CD4-positive, alpha-beta T cell treated with Interleukin-15 for 1 hour (primary cell): ENCODE data around the gene ABCB8.

Source experiments
- DNase-seq: peaks from one replicate; pipeline ENCODE4 v3.0.0-alpha.2; 2020

ABCB8 gene

GRCh38 chr7:151088856-151089699, 60.8 kb downstream of the ABCB8 start:
- peak; percentile 83 for DNase-seq

GRCh38 chr7:151089893-151090730, 61.9 kb downstream of the ABCB8 start:
- no peak for DNase-seq

- no peak for DNase-seq
Observed at GRCh38 chr7:151091003-151091402, 62.8 kb downstream of the ABCB8 start.

GRCh38 chr7:151091431-151091830, 63.2 kb downstream of the ABCB8 start:
- DNase-seq, result no peak

GRCh38 chr7:151091988-151092387, 63.7 kb downstream of the ABCB8 start:
- no peak for DNase-seq

- DNase-seq, result no peak
Observed at GRCh38 chr7:151093748-151094147, 65.5 kb downstream of the ABCB8 start.

GRCh38 chr7:151094675-151095074, 66.4 kb downstream of the ABCB8 start:
- no peak for DNase-seq

GRCh38 chr7:151095123-151095797, 67.0 kb downstream of the ABCB8 start:
- no peak for DNase-seq

GRCh38 chr7:151095828-151096475, 67.7 kb downstream of the ABCB8 start:
- DNase-seq, result no peak
